ENCODE results near the gene DDAH2.

- no peak for TF ChIP-seq EP300 (IDR thresholded peaks at IDR 0.05; ENCODE audit: borderline replicate concordance)
- TF ChIP-seq, protein P1, sequence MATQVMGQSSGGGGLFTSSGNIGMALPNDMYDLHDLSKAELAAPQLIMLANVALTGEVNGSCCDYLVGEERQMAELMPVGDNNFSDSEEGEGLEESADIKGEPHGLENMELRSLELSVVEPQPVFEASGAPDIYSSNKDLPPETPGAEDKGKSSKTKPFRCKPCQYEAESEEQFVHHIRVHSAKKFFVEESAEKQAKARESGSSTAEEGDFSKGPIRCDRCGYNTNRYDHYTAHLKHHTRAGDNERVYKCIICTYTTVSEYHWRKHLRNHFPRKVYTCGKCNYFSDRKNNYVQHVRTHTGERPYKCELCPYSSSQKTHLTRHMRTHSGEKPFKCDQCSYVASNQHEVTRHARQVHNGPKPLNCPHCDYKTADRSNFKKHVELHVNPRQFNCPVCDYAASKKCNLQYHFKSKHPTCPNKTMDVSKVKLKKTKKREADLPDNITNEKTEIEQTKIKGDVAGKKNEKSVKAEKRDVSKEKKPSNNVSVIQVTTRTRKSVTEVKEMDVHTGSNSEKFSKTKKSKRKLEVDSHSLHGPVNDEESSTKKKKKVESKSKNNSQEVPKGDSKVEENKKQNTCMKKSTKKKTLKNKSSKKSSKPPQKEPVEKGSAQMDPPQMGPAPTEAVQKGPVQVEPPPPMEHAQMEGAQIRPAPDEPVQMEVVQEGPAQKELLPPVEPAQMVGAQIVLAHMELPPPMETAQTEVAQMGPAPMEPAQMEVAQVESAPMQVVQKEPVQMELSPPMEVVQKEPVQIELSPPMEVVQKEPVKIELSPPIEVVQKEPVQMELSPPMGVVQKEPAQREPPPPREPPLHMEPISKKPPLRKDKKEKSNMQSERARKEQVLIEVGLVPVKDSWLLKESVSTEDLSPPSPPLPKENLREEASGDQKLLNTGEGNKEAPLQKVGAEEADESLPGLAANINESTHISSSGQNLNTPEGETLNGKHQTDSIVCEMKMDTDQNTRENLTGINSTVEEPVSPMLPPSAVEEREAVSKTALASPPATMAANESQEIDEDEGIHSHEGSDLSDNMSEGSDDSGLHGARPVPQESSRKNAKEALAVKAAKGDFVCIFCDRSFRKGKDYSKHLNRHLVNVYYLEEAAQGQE (IDR thresholded peaks at IDR 0.05; ENCODE audit: low read depth), result no peak
- no peak for TF ChIP-seq NFIC (IDR thresholded peaks at IDR 0.05)
Observed at GRCh38 chr6:31700740-31701401, 28.2 kb downstream of the DDAH2 start.

Measured in Ishikawa (cell line).